Transverse colon (tissue), 4 donors: ENCODE measurements around the gene PGAP2.

Source experiments
- CTCF ChIP-seq, 5 experiments: fragments of 200-600 bp in 3 of 5; fragments of 450-650 bp in 2 of 5; sonication (generic) in 3 of 5; IDR thresholded peaks; 1 replicate in 2 of 5; 2 replicates in 3 of 5; pipeline ENCODE4 v1.5.1; 2016 to 2017; ENCODE audit warnings: antibody characterized with exemption in 5 of 5, inconsistent platforms in 3 of 5, mild to moderate bottlenecking in 2 of 5, moderate library complexity in 1 of 5
- POLR2AphosphoS5 ChIP-seq, 3 donors: sonication (generic); formaldehyde crosslinking; IDR thresholded peaks; one replicate each; pipeline ENCODE4 v1.6.1; 2016; ENCODE audit warnings: antibody characterized with exemption in 3 of 3

GRCh38 chr11:3783611-3784010 lies 24.7 kb upstream of the PGAP2 start:
- TF ChIP-seq CTCF (IDR thresholded peaks at IDR 0.05) = no peak
- no peak for TF ChIP-seq POLR2AphosphoS5 (IDR thresholded peaks at IDR 0.05)
